WTC11 (cell line): ENCODE results near the gene NKD1. TPM values are rescaled to one million over a fixed set of nuclear protein-coding genes. Genes with fewer than 3 reads are reported as not detected.

Experiments used
- ATAC-seq: fragments of 200-7000 bp; cut with Tn5 transposase; 2 replicates; pipeline ENCODE4 v1.10.0; 2021; ENCODE audit warnings: mild to moderate bottlenecking, moderate library complexity
- CTCF ChIA-PET: fragments of 300-600 bp; sonication (Branson Sonifier 250); formaldehyde crosslinking; loops from one replicate; lab custom pipeline; 2021; ENCODE audit warnings: antibody characterized with exemption; lab: Charles Lee
- POLR2A ChIA-PET: fragments of 350-600 bp; sonication (Branson Sonifier 250); formaldehyde crosslinking; loops from one replicate; lab custom pipeline; 2021; ENCODE audit warnings: antibody characterized with exemption; lab: Charles Lee
- DNase-seq: peaks from one replicate; pipeline ENCODE4 v3.0.0; 2021; ENCODE audit warnings: low spot score
- H3K27ac Mint-ChIP-seq: 2 replicates; pipeline ENCODE4 v1.8.0; 2021; ENCODE audit warnings: mixed read lengths
- H3K27me3 Mint-ChIP-seq: 2 replicates; pipeline ENCODE4 v1.8.0; 2021; ENCODE audit warnings: low read depth, mild to moderate bottlenecking, moderate library complexity, mixed read lengths
- H3K36me3 Mint-ChIP-seq: 2 replicates; pipeline ENCODE4 v1.8.0; 2021; ENCODE audit warnings: mixed read lengths
- H3K4me1 Mint-ChIP-seq: 2 replicates; pipeline ENCODE4 v1.8.0; 2022; ENCODE audit warnings: mixed read lengths
- H3K4me3 Mint-ChIP-seq: 2 replicates; pipeline ENCODE4 v1.8.0; 2021; ENCODE audit warnings: mild to moderate bottlenecking, moderate library complexity, mixed read lengths
- H3K9me3 Mint-ChIP-seq: 2 replicates; pipeline ENCODE4 v1.8.0; 2021; ENCODE audit warnings: mixed read lengths
- AR ChIP-seq: fragments of 250-450 bp; sonication (Bioruptor Pico); IDR thresholded peaks from 2 replicates; pipeline ENCODE4 v1.9.0; 2021; ENCODE audit warnings: mild to moderate bottlenecking
- ATF1 ChIP-seq: sonication (generic); formaldehyde crosslinking; IDR thresholded peaks from 2 replicates; pipeline ENCODE4 v1.8.1; 2023; ENCODE audit warnings: mild to moderate bottlenecking, moderate library complexity, missing genetic modification reagents
- CREB1 ChIP-seq: sonication (generic); formaldehyde crosslinking; IDR thresholded peaks from 2 replicates; pipeline ENCODE4 v1.8.0; 2023; ENCODE audit warnings: mild to moderate bottlenecking, missing genetic modification reagents
- E2F5 ChIP-seq: sonication (generic); formaldehyde crosslinking; IDR thresholded peaks from 2 replicates; pipeline ENCODE4 v1.8.1; 2022; ENCODE audit warnings: mild to moderate bottlenecking, moderate library complexity, missing genetic modification reagents
- ERG ChIP-seq: fragments of 250-450 bp; sonication (Bioruptor Pico); IDR thresholded peaks from 2 replicates; pipeline ENCODE4 v1.8.0; 2021; ENCODE audit warnings: mild to moderate bottlenecking
- ESRRA ChIP-seq: sonication (generic); formaldehyde crosslinking; IDR thresholded peaks from 2 replicates; pipeline ENCODE4 v1.8.1; 2022; ENCODE audit warnings: mild to moderate bottlenecking, missing genetic modification reagents, borderline replicate concordance
- ETV6 ChIP-seq: sonication (generic); formaldehyde crosslinking; IDR thresholded peaks from 2 replicates; pipeline ENCODE4 v1.8.1; 2022; ENCODE audit warnings: mild to moderate bottlenecking, missing genetic modification reagents
- FOXJ3 ChIP-seq: sonication (generic); formaldehyde crosslinking; IDR thresholded peaks from 2 replicates; pipeline ENCODE4 v1.9.0; 2021; ENCODE audit warnings: missing genetic modification reagents, mild to moderate bottlenecking, borderline replicate concordance
- HMGXB4 ChIP-seq: sonication (generic); formaldehyde crosslinking; IDR thresholded peaks from 2 replicates; pipeline ENCODE4 v1.8.1; 2023; ENCODE audit warnings: mild to moderate bottlenecking, moderate library complexity, missing genetic modification reagents
- JAZF1 ChIP-seq: fragments of 250-450 bp; sonication (Bioruptor Pico); IDR thresholded peaks from 2 replicates; pipeline ENCODE4 v1.9.0; 2021; ENCODE audit warnings: moderate library complexity, mild to moderate bottlenecking, inconsistent platforms
- JUN ChIP-seq: sonication (generic); formaldehyde crosslinking; IDR thresholded peaks from 2 replicates; pipeline ENCODE4 v1.8.0; 2023; ENCODE audit warnings: mild to moderate bottlenecking, missing genetic modification reagents
- MXD4 ChIP-seq: fragments of 250-450 bp; sonication (Bioruptor Pico); IDR thresholded peaks from 2 replicates; pipeline ENCODE4 v1.8.0; 2021; ENCODE audit warnings: mild to moderate bottlenecking, moderate library complexity, borderline replicate concordance
- NFE2L1 ChIP-seq: sonication (generic); formaldehyde crosslinking; IDR thresholded peaks from 2 replicates; pipeline ENCODE4 v1.8.1; 2023; ENCODE audit warnings: missing genetic modification reagents
- NR1H2 ChIP-seq: sonication (generic); formaldehyde crosslinking; IDR thresholded peaks from 2 replicates; pipeline ENCODE4 v1.9.0; 2021; ENCODE audit warnings: mild to moderate bottlenecking, moderate library complexity, missing genetic modification reagents
- NR2C2 ChIP-seq: sonication (generic); formaldehyde crosslinking; IDR thresholded peaks from 2 replicates; pipeline ENCODE4 v1.8.0; 2022; ENCODE audit warnings: mild to moderate bottlenecking, missing genetic modification reagents
- PRRX2 ChIP-seq: fragments of 250-450 bp; sonication (Bioruptor Pico); IDR thresholded peaks from 2 replicates; pipeline ENCODE4 v1.8.0; 2021; ENCODE audit warnings: mild to moderate bottlenecking
- SMAD4 ChIP-seq: sonication (generic); formaldehyde crosslinking; IDR thresholded peaks from 2 replicates; pipeline ENCODE4 v1.8.0; 2022; ENCODE audit warnings: mild to moderate bottlenecking, missing genetic modification reagents
- TP53 ChIP-seq: sonication (generic); formaldehyde crosslinking; IDR thresholded peaks from 2 replicates; pipeline ENCODE4 v1.8.1; 2023; ENCODE audit warnings: mild to moderate bottlenecking, missing genetic modification reagents
- ZNF138 ChIP-seq: sonication (generic); formaldehyde crosslinking; conservative IDR thresholded peaks from 2 replicates; pipeline ENCODE4 v1.8.1; 2022; ENCODE audit warnings: mild to moderate bottlenecking, moderate library complexity, missing genetic modification reagents
- ZNF317 ChIP-seq: sonication (generic); formaldehyde crosslinking; IDR thresholded peaks from 2 replicates; pipeline ENCODE4 v1.8.1; 2023; ENCODE audit warnings: low read depth, mild to moderate bottlenecking, moderate library complexity, missing genetic modification reagents, borderline replicate concordance
- ZNF396 ChIP-seq: fragments of 250-450 bp; sonication (Bioruptor Pico); IDR thresholded peaks from 2 replicates; pipeline ENCODE4 v1.8.0; 2021; ENCODE audit warnings: mild to moderate bottlenecking, moderate library complexity, borderline replicate concordance
- ZNF416 ChIP-seq: fragments of 250-450 bp; sonication (Bioruptor Pico); IDR thresholded peaks from 2 replicates; pipeline ENCODE4 v1.9.0; 2021; ENCODE audit warnings: mild to moderate bottlenecking, inconsistent platforms
- ZNF671 ChIP-seq: fragments of 250-450 bp; sonication (Bioruptor Pico); IDR thresholded peaks from 2 replicates; pipeline ENCODE4 v1.8.0; 2021; ENCODE audit warnings: mild to moderate bottlenecking
- total RNA-seq: library from RNA; stranded (reverse); gene quantifications from 3 replicates; pipeline ENCODE4 v1.2.3, GENCODE V29; 2021

The NKD1 gene
- total RNA-seq, 1 experiment from 2014 or later: 6.0 TPM

GRCh38 chr16:50688867-50689266 lies 140.7 kb downstream of the NKD1 start:
- Mint-ChIP-seq H3K9me3 (no peaks in the 10 kb centered on the region), H3K36me3 (no peaks in the 10 kb centered on the region), H3K27me3 (peaks cover 20% of the 10 kb centered on the region)

GRCh38 chr16:50690177-50690576 lies 142.0 kb downstream of the NKD1 start:
- H3K36me3 Mint-ChIP-seq: no peaks in the 10 kb centered on the region
- TF ChIP-seq ZNF416 (no peak), JUN (CRISPR knock-in tag) (no peak), NR1H2 (CRISPR knock-in tag) (no peak), JAZF1 (no peak), FOXJ3 (CRISPR knock-in tag) (no peak), ZNF138 (CRISPR knock-in tag) (no peak), MXD4 (CRISPR knock-in tag) (no peak), ERG (CRISPR knock-in tag) (no peak), PRRX2 (CRISPR knock-in tag) (no peak), ZNF317 (CRISPR knock-in tag) (no peak), ETV6 (no peak)
- H3K27ac Mint-ChIP-seq: no peak overlapping the region
- H3K4me3 Mint-ChIP-seq: no peak overlapping the region
- DNase-seq (no peak), ATAC-seq (no peak)
- CTCF ChIA-PET: interaction anchor here (1.1 to 1.5 kb wide), 3 partner anchors 12 to 116 kb away, joined by 3 to 4 read pairs (median 4); no protein-coding TSS in a partner anchor
- H3K27me3 Mint-ChIP-seq: peaks cover 30% of the 10 kb centered on the region
- POLR2A ChIA-PET: no interaction called here
- H3K4me1 Mint-ChIP-seq: no peaks in the 10 kb centered on the region
- H3K9me3 Mint-ChIP-seq: no peaks in the 10 kb centered on the region

More at GRCh38 chr16:50688867-50689266, 140.7 kb downstream of the NKD1 start:
- Mint-ChIP-seq H3K4me1 (no peaks in the 10 kb centered on the region), H3K4me3 (no peak overlapping the region), H3K27ac (no peak overlapping the region)
- ATAC-seq: no peak
- ChIA-PET POLR2A (no interaction called here), CTCF (interaction anchor here (1.5 kb wide), 1 partner anchor 11 kb away, joined by 4 read pairs; no protein-coding TSS in a partner anchor)
- TF ChIP-seq ATF1 (CRISPR knock-in tag): no peak
- TF ChIP-seq ESRRA (CRISPR knock-in tag): no peak
- TF ChIP-seq ZNF396 (CRISPR knock-in tag): no peak
- no peak for TF ChIP-seq TP53 (CRISPR knock-in tag)
- TF ChIP-seq ZNF671 (CRISPR knock-in tag): no peak
- TF ChIP-seq CREB1 (CRISPR knock-in tag): no peak
- TF ChIP-seq E2F5 (CRISPR knock-in tag): no peak
- no peak for TF ChIP-seq HMGXB4
- no peak for TF ChIP-seq AR
- no peak for TF ChIP-seq SMAD4 (CRISPR knock-in tag)
- TF ChIP-seq NFE2L1: no peak
- TF ChIP-seq NR2C2: no peak
- no peak for DNase-seq
